Fibroblast of skin of right quadriceps (primary cell): ENCODE data around the gene RUBCN.
"Not testable (repeated sequence)": the region's sequence is repeated elsewhere in the genome, so short reads cannot be mapped to it uniquely, and the experiment has no call there.

ENCODE experiments used
- DNase-seq: peaks from one replicate; pipeline ENCODE4 v3.0.0-alpha.2; 2013

Gene RUBCN

GRCh38 chr3:197656129-197656528, 80.6 kb downstream of the RUBCN start:
- not testable (repeated sequence) for DNase-seq

GRCh38 chr3:197654998-197655330, 81.7 kb downstream of the RUBCN start:
- not testable (repeated sequence) for DNase-seq

- DNase-seq: not testable (repeated sequence)
Measured at GRCh38 chr3:197654090-197654997, 82.4 kb downstream of the RUBCN start.

- DNase-seq: not testable (repeated sequence)
Measured at GRCh38 chr3:197652860-197653259, 83.8 kb downstream of the RUBCN start.

GRCh38 chr3:197647649-197648048, 89.1 kb downstream of the RUBCN start:
- DNase-seq: not testable (repeated sequence)

- DNase-seq: not testable (repeated sequence)
Measured at GRCh38 chr3:197647191-197647590, 89.5 kb downstream of the RUBCN start.

GRCh38 chr3:197646294-197646693, 90.4 kb downstream of the RUBCN start:
- not testable (repeated sequence) for DNase-seq

GRCh38 chr3:197637556-197637955, 99.1 kb downstream of the RUBCN start:
- DNase-seq: not testable (repeated sequence)

GRCh38 chr3:197631989-197632388, 104.7 kb downstream of the RUBCN start:
- DNase-seq: not testable (repeated sequence)

GRCh38 chr3:197630766-197631165, 105.9 kb downstream of the RUBCN start:
- not testable (repeated sequence) for DNase-seq

- DNase-seq: not testable (repeated sequence)
Measured at GRCh38 chr3:197629286-197629685, 107.4 kb downstream of the RUBCN start.

- DNase-seq: peak; percentile 72
Measured at GRCh38 chr3:197627772-197628523, 108.8 kb downstream of the RUBCN start.

GRCh38 chr3:197627158-197627771, 109.4 kb downstream of the RUBCN start:
- DNase-seq: not testable (repeated sequence)

- not testable (repeated sequence) for DNase-seq
Measured at GRCh38 chr3:197626404-197627157, 110.1 kb downstream of the RUBCN start.

- DNase-seq: not testable (repeated sequence)
Measured at GRCh38 chr3:197621478-197621877, 115.2 kb downstream of the RUBCN start.
